GM19043 (cell line): ENCODE measurements around the gene SPDEF.

Experiments
- ATAC-seq: cut with Tn5 transposase; IDR thresholded peaks from one replicate; pipeline ENCODE4 v1.9.1; 2021; ENCODE audit warnings: low read depth; ENCODE audit not compliant: unreplicated experiment

Gene SPDEF

GRCh38 chr6:34517966-34518365, 38.2 kb downstream of the SPDEF start:
- ATAC-seq, result no peak

GRCh38 chr6:34517461-34517881, 38.7 kb downstream of the SPDEF start:
- ATAC-seq, result no peak

GRCh38 chr6:34516391-34517324, 39.5 kb downstream of the SPDEF start:
- no peak for ATAC-seq

GRCh38 chr6:34515473-34516387, 40.4 kb downstream of the SPDEF start:
- no peak for ATAC-seq

GRCh38 chr6:34514593-34515472, 41.3 kb downstream of the SPDEF start:
- ATAC-seq, result no peak

- no peak for ATAC-seq
These were observed 42.0 kb downstream of the SPDEF start for GRCh38 chr6:34514112-34514511.

GRCh38 chr6:34513646-34514045, 42.5 kb downstream of the SPDEF start:
- ATAC-seq, result no peak

GRCh38 chr6:34512738-34513115, 43.4 kb downstream of the SPDEF start:
- ATAC-seq, result no peak

GRCh38 chr6:34511915-34512737, 44.0 kb downstream of the SPDEF start:
- ATAC-seq, result no peak

- no peak for ATAC-seq
These were observed 44.8 kb downstream of the SPDEF start for GRCh38 chr6:34511214-34511914.

GRCh38 chr6:34510299-34510698, 45.8 kb downstream of the SPDEF start:
- ATAC-seq, result no peak

- ATAC-seq, result no peak
These were observed 46.3 kb downstream of the SPDEF start for GRCh38 chr6:34509782-34510181.

- no peak for ATAC-seq
These were observed 47.7 kb downstream of the SPDEF start for GRCh38 chr6:34508425-34508824.

- ATAC-seq, result no peak
These were observed 49.4 kb downstream of the SPDEF start for GRCh38 chr6:34506718-34507117.

- ATAC-seq, result no peak
These were observed 58.7 kb downstream of the SPDEF start for GRCh38 chr6:34497411-34497810.

GRCh38 chr6:34496103-34496685, 59.9 kb downstream of the SPDEF start:
- ATAC-seq, result no peak

GRCh38 chr6:34494973-34495372, 61.2 kb downstream of the SPDEF start:
- no peak for ATAC-seq

GRCh38 chr6:34493344-34493743, 62.8 kb downstream of the SPDEF start:
- no peak for ATAC-seq

GRCh38 chr6:34491091-34491430, 65.1 kb downstream of the SPDEF start:
- ATAC-seq, result no peak
